ENCODE results near the gene TTC28.
"Not testable (repeated sequence)": the region's sequence is repeated elsewhere in the genome, so short reads cannot be mapped to it uniquely, and the experiment has no call there.

The TTC28 gene

GRCh38 chr22:28505416-28506149, 174.1 kb downstream of the TTC28 start:
- no peak overlapping the region for H3K4me3 ChIP-seq (ENCODE audit: low read length)
- TF ChIP-seq CTCF (IDR thresholded peaks at IDR 0.05; ENCODE audit: insufficient read depth, low read depth, low read length, missing control alignments): no peak
- no peak for DNase-seq (ENCODE audit: low read depth)

GRCh38 chr22:28500006-28500405, 179.6 kb downstream of the TTC28 start:
- no peak for DNase-seq (ENCODE audit: low read depth)

GRCh38 chr22:28498044-28498443, 181.6 kb downstream of the TTC28 start:
- no peak for TF ChIP-seq CTCF (IDR thresholded peaks at IDR 0.05; ENCODE audit: insufficient read depth, low read depth, low read length, missing control alignments)
- no peak for DNase-seq (ENCODE audit: low read depth)
- no peak overlapping the region for H3K4me3 ChIP-seq (ENCODE audit: low read length)

More at GRCh38 chr22:28500006-28500405, 179.6 kb downstream of the TTC28 start:
- H3K4me3 ChIP-seq (ENCODE audit: low read length): no peak overlapping the region
- TF ChIP-seq CTCF (IDR thresholded peaks at IDR 0.05; ENCODE audit: insufficient read depth, low read depth, low read length, missing control alignments): no peak

- no peak for DNase-seq (ENCODE audit: low read depth)
- H3K4me3 ChIP-seq (ENCODE audit: low read length): no peak overlapping the region
- no peak for TF ChIP-seq CTCF (IDR thresholded peaks at IDR 0.05; ENCODE audit: insufficient read depth, low read depth, low read length, missing control alignments)
Measured at GRCh38 chr22:28497188-28497587, 182.5 kb downstream of the TTC28 start.

- H3K4me3 ChIP-seq (ENCODE audit: low read length); DNase-seq (ENCODE audit: low read depth): not testable (repeated sequence)
Measured at GRCh38 chr22:28491289-28491688, 188.4 kb downstream of the TTC28 start.

GRCh38 chr22:28488825-28489224, 190.8 kb downstream of the TTC28 start:
- TF ChIP-seq CTCF (IDR thresholded peaks at IDR 0.05; ENCODE audit: insufficient read depth, low read depth, low read length, missing control alignments): no peak

GRCh38 chr22:28484662-28485061, 195.0 kb downstream of the TTC28 start:
- no peak for DNase-seq (ENCODE audit: low read depth)
- H3K4me3 ChIP-seq (ENCODE audit: low read length): no peak overlapping the region
- no peak for TF ChIP-seq CTCF (IDR thresholded peaks at IDR 0.05; ENCODE audit: insufficient read depth, low read depth, low read length, missing control alignments)

More at GRCh38 chr22:28488825-28489224, 190.8 kb downstream of the TTC28 start:
- DNase-seq (ENCODE audit: low read depth): no peak
- no peak overlapping the region for H3K4me3 ChIP-seq (ENCODE audit: low read length)
